ENCODE data around the gene ALDH3A2.

Gene ALDH3A2

GRCh38 chr17:19648475-19649273, at the start of gene ALDH3A2 (continued):
- TF ChIP-seq PATZ1 (tag by site-specific recombination; IDR thresholded peaks at IDR 0.05) (peak; percentile 99), ZSCAN16 (tag by site-specific recombination; IDR thresholded peaks at IDR 0.05) (peak; percentile 72; the same call in 1 of the 2 replicates), PRDM10 (tag by site-specific recombination; IDR thresholded peaks at IDR 0.05) (peak; percentile 92), EGR2 (tag by site-specific recombination; IDR thresholded peaks at IDR 0.05; ENCODE audit: low read depth) (peak; percentile 99), ZNF544 (tag by site-specific recombination; IDR thresholded peaks at IDR 0.05) (no peak), ZNF473 (tag by site-specific recombination; IDR thresholded peaks at IDR 0.05) (no peak), ZNF521 (tag by site-specific recombination; IDR thresholded peaks at IDR 0.05) (no peak), GLIS1 (tag by site-specific recombination; IDR thresholded peaks at IDR 0.05) (peak; percentile 96), ZNF223 (tag by site-specific recombination; IDR thresholded peaks at IDR 0.05) (0 out of 2 replicates have a peak, but pooled peaks have one; percentile 49), MZF1 (tag by site-specific recombination; IDR thresholded peaks at IDR 0.05; ENCODE audit: borderline replicate concordance) (peak; percentile 44; the same call in 1 of the 2 replicates), ZEB2 (tag by site-specific recombination; IDR thresholded peaks at IDR 0.05) (peak; percentile 88)

- Histone ChIP-seq H3K4me3 (ENCODE audit: low read depth, low read length) (no peak overlapping the region), H3K36me3 (ENCODE audit: control insufficient read depth in 2 of 2, insufficient read depth in 1 of 2, low read length in 2 of 2) (no peaks in the 10 kb centered on the region), H3K27ac (ENCODE audit: extremely low read depth, low read depth, low read length) (no peak overlapping the region), H3K4me1 (ENCODE audit: control insufficient read depth, insufficient read depth, low read length) (no peaks in the 10 kb centered on the region), H3K9me3 (ENCODE audit: control insufficient read depth, insufficient read depth, low read depth, low read length) (no peaks in the 10 kb centered on the region)
- ChIA-PET CTCF (interaction anchor here (0.6 kb wide), 1 partner anchor 156 kb away, joined by 3 read pairs; no protein-coding TSS in a partner anchor), POLR2A (no interaction called here)
- TF ChIP-seq ZNF37A (tag by site-specific recombination; IDR thresholded peaks at IDR 0.05) (no peak), ZBTB21 (tag by site-specific recombination; IDR thresholded peaks at IDR 0.05) (no peak), ZBTB48 (tag by site-specific recombination; IDR thresholded peaks at IDR 0.05) (no peak), ZNF239 (tag by site-specific recombination; IDR thresholded peaks at IDR 0.05) (no peak), ZNF112 (tag by site-specific recombination; IDR thresholded peaks at IDR 0.05) (no peak), ZNF140 (tag by site-specific recombination; IDR thresholded peaks at IDR 0.05) (no peak), ZNF133 (tag by site-specific recombination; IDR thresholded peaks at IDR 0.05) (no peak), ZNF280C (tag by site-specific recombination; IDR thresholded peaks at IDR 0.05) (no peak), ZNF600 (tag by site-specific recombination; IDR thresholded peaks at IDR 0.05) (no peak), ZNF521 (tag by site-specific recombination; IDR thresholded peaks at IDR 0.05) (no peak), ATF2 (tag by site-specific recombination; IDR thresholded peaks at IDR 0.05; ENCODE audit: low read depth) (no peak)
Measured at GRCh38 chr17:19610311-19610710, 38.2 kb upstream of the ALDH3A2 start.
